NCI-H345 treated with DMSO at 0.1 percent for 48 hours (cell line): ENCODE results near the gene FKBP2.
A peak's percentile ranks its signal among the peaks of the same experiment; 100 is the strongest.

Source experiments
- DNase-seq: peaks from one replicate; lab custom pipeline; 2025; ENCODE audit not compliant: unreplicated experiment; lab: John Stamatoyannopoulos, UW

The FKBP2 gene

GRCh38 chr11:64263021-64263946, 22.4 kb downstream of the FKBP2 start:
- DNase-seq: no peak

GRCh38 chr11:64263947-64264317, 23.0 kb downstream of the FKBP2 start:
- no peak for DNase-seq

- DNase-seq: no peak
Observed at GRCh38 chr11:64264371-64264852, 23.5 kb downstream of the FKBP2 start.

DNA sequence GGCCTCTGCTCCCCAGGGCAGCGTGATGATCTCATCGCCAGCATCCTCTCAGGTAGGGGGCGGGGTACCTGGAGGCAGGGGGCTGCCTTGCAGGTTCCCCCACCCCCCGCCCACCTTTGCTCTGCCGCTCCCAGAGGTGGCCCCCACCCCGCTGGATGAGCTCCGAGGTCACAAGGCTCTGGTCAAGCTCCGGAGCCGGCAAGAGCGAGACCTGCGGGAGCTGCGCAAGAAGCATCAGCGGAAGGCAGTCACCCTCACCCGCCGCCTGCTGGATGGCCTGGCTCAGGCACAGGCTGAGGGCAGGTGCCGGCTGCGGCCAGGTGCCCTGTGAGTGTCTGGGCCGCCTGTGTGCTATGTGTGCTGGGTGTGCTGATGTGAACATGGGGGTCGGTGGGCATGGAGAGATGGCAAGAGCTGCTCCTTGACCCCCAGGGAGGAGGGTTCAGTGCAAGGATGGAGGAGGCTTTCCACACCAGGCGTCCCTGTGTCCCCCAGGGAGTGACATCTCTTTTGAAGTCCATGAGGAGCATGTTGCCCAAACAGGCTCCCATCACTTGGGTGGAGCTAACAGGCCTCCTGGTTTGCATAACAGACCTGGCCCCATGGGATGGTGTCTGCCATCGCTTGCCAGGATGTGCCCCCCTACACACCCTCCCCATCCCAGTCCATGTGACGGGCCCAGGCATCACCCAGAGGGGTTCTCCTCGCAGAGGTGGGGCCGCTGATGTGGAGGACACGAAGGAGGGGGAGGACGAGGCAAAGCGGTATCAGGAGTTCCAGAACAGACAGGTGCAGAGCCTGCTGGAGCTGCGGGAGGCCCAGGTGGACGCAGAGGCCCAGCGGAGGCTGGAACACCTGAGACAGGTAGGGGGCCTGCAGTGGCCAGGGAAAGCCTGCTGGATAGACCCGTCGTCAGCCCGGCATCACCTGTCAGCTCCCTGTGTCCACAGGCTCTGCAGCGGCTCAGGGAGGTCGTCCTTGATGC, 24.6 kb downstream of the FKBP2 start:
- DNase-seq: no peak

DNA sequence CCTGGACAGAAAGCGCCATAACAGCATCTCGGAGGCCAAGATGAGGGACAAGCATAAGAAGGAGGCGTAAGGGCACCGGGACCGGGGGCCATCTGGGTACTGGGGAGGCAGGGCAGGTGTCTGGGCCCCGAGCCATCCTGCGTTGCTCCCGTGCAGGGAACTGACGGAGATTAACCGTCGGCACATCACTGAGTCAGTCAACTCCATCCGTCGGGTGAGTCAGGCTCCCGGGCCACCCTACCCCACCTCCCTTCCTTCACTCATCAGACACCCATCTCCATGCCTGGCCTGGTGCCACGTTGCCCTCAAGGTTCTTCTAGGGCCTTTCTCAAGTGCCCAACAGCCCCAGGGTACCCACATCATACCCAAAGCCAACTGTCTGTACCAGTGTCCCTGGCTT, 25.4 kb downstream of the FKBP2 start:
- no peak for DNase-seq

GRCh38 chr11:64267207-64267945, 26.5 kb downstream of the FKBP2 start:
- DNase-seq: peak; percentile 69

DNA sequence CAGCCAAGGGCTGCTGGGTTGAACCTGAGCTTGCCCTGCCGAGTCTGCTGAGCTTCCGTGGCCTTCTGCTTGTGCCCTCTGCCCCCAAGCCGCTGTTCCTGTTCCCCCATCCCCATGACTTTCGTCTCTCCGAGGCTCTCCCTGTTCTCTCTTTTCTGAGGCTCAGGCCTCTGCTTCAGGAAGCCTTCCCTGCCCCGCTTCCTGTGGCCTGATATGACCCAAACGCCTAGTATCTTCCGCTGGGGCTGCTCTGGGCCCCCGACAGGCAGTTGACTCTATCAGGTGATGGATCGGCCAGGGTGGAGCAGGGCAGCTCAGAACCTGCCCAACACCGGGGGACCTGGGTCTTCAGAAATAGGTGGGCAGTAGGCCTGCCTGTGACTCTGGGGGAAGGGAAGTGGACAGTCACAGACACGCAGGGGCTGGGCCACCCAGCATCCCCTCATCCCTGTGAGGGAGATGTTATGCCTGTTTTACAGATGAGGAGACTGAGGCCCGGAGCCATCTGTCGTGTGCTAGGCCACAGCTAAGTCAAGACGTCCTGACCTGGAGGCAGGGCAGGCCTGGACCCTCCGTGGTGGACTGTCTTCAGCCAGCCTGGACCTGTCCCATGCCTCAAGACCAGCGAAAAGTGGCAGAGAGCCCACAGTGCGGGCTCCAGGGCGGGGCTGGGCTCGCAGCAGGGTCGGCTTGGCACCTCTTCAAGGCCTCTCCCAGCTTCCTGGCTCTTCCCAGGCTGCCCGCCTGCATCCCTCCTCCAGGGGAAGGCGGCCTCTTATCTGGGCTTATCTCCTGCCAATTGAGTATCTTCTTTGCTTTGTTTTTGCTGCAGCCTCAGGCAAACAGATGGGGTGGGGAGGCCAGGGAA, 27.4 kb downstream of the FKBP2 start:
- DNase-seq: peak; percentile 54

DNA sequence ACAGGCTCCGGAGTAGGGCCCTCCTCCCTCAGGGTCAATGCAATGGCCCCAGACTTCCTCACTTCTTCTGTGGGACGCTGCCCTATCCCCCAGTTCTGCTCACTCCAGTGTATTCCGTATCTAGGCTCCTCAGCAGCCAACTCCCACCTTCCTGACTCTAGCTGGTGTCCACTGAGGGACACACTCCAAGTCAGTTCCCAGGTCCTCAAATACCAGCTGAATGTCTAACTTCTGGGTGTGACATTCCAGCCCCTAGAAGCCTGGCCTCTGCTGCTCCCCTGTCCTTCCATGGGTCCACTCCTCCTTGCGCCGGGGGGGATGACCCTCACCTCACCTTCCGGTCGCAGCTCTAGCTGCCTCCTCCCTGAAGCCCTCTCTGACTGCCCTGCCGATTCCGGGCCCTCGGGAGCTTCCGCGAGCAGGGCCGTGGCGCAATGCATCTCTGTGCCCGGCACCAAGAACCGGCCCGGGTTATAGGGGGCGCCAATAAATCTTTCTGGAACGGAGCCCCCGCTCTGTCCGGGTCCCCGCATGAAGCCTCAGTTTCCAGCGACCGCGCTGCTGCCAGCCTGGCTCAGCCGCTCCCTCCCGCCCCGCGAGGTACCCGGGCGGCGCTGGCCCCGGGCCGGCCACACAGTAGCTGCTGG, 28.1 kb downstream of the FKBP2 start:
- DNase-seq: no peak

- peak; percentile 98 for DNase-seq
Observed at GRCh38 chr11:64269540-64270220, 28.8 kb downstream of the FKBP2 start.

GRCh38 chr11:64275031-64275800, 34.3 kb downstream of the FKBP2 start:
- no peak for DNase-seq

- DNase-seq: no peak
Observed at GRCh38 chr11:64275841-64276240, 34.9 kb downstream of the FKBP2 start.

DNA sequence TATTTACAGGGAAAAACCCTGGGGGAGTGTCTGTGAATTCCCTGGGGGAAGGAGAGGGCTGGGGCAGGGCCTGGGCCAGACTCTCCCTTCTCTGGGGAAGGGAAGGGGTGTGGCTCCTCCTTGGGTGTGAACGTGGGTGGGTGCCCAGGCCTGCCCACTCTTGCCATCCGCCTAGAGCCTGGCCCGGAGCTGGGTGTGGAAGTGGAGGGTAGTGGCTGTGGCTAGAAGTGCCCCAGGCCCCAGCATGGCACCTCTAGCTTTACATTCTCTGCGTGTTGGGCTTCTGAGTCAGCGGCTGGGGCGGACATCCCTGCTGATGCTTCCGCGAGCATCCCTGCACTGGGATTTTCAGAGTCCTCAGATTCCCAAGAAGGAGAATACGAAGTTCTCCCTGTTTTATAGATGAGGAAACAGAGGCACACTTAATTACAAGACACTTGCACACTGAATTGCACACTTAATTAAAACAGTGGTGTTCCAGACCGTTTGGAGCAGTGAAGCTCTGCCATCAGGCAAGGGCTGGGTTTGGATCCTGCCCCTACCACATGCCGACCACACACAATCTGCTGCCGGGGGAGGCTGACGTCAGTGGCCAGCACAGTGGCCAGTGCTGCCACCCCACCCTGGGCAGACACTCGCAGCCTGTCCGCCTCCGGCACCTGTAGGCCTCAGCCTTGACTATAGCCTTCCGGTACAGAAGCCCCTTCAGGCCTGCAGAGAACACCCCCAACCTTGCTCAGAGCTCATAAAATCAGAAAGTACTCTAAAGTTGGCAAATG, 35.9 kb downstream of the FKBP2 start:
- no peak for DNase-seq

DNA sequence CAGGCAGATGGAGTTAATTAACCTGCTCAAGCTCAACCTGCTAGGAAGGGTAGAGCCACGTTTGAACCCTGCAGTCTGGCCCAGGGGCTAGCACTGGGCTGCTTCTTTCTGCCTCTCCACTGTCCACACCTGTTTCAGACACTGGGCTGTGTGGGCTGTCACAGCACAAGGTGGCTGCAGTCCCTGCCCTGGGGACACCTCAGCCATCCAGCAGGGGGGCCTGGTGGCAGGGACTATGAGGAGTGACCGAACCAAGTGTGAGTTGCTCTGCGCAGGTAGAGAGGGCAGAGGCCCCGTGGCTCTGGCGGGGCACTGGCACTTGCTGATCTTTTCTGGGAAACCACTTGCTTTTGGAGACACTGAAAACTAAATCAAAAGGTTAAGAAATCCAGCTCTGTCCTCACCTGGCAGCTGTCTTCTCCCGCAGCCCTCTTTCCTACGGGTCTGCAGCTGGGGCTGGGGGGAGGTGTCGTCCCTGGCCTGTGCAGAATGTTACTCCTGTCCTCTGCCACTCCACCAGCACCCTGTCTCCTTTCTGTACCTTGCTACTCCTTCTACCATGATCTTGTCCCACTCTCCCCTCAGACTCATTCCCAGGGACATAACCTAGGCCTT, 37.8 kb downstream of the FKBP2 start:
- DNase-seq: no peak

- DNase-seq: no peak
Observed at GRCh38 chr11:64281957-64282770, 41.3 kb downstream of the FKBP2 start.

DNA sequence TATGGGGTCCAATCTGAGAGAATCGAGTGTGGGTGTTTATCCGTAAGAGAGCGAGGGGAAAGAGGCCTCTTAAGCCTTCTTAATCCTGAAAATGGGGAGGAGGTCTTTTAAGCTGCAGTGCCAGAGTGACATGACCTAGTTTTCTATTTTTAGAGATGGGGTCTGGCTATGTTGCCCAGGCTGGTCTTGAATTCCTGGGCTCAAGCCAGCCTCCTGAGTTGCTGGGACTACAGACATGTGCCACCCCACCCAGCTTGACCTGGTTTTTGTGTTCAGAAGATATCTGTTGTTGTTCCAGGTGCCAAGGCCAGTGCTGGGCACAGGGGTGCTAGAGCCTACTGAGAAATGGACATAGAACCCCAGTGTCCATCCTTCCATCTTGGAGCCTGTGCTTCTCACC, 42.2 kb downstream of the FKBP2 start:
- no peak for DNase-seq
